ENCODE measurements around the gene B4GALNT2.

DNA sequence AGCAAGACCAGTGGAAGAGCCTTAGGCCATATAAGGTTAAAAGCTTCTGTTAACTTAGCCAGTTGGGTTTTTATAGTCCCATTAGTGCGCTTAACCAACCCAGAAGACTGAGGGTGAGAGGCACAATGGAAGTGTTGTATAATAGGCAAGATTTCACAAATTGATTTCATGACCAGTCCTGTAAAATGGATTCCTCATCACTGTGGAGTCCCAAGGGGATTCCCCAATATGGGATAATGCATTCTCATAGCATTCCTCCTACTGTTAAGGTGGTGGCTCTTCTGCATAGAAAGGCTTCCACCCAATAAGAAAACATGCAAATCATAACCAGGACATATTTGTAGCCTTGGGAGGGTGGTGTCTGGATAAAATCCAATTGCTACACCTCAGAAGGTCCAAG lies 22.1 kb upstream of the B4GALNT2 start:
- TF ChIP-seq, protein P1, sequence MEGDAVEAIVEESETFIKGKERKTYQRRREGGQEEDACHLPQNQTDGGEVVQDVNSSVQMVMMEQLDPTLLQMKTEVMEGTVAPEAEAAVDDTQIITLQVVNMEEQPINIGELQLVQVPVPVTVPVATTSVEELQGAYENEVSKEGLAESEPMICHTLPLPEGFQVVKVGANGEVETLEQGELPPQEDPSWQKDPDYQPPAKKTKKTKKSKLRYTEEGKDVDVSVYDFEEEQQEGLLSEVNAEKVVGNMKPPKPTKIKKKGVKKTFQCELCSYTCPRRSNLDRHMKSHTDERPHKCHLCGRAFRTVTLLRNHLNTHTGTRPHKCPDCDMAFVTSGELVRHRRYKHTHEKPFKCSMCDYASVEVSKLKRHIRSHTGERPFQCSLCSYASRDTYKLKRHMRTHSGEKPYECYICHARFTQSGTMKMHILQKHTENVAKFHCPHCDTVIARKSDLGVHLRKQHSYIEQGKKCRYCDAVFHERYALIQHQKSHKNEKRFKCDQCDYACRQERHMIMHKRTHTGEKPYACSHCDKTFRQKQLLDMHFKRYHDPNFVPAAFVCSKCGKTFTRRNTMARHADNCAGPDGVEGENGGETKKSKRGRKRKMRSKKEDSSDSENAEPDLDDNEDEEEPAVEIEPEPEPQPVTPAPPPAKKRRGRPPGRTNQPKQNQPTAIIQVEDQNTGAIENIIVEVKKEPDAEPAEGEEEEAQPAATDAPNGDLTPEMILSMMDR (conservative IDR thresholded peaks at IDR 0.05; ENCODE audit: low read depth, low read length) = no peak
- TF ChIP-seq EZH2 (IDR thresholded peaks at IDR 0.05; ENCODE audit: borderline replicate concordance, low read depth, low read length, poor library complexity, severe bottlenecking) = no peak
